ENCODE data around the gene AGRN.

AGRN gene

GRCh38 chr1:1042835-1043234 is 22.9 kb downstream of the AGRN start:
- H3K4me3 ChIP-seq (replicated peaks; ENCODE audit: low read depth, low read length): no peak overlapping the region
- no peak for DNase-seq (ENCODE audit: extremely low read depth, low read depth)
- TF ChIP-seq, protein P1, sequence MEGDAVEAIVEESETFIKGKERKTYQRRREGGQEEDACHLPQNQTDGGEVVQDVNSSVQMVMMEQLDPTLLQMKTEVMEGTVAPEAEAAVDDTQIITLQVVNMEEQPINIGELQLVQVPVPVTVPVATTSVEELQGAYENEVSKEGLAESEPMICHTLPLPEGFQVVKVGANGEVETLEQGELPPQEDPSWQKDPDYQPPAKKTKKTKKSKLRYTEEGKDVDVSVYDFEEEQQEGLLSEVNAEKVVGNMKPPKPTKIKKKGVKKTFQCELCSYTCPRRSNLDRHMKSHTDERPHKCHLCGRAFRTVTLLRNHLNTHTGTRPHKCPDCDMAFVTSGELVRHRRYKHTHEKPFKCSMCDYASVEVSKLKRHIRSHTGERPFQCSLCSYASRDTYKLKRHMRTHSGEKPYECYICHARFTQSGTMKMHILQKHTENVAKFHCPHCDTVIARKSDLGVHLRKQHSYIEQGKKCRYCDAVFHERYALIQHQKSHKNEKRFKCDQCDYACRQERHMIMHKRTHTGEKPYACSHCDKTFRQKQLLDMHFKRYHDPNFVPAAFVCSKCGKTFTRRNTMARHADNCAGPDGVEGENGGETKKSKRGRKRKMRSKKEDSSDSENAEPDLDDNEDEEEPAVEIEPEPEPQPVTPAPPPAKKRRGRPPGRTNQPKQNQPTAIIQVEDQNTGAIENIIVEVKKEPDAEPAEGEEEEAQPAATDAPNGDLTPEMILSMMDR (IDR thresholded peaks at IDR 0.05; ENCODE audit: low read depth, low read length, missing control alignments): no peak

GRCh38 chr1:1043411-1043810 is 23.5 kb downstream of the AGRN start:
- no peak overlapping the region for H3K4me3 ChIP-seq (replicated peaks; ENCODE audit: low read depth, low read length)
- TF ChIP-seq, protein P1 (IDR thresholded peaks at IDR 0.05; ENCODE audit: low read depth, low read length, missing control alignments): no peak
- no peak for DNase-seq (ENCODE audit: extremely low read depth, low read depth)

DNA sequence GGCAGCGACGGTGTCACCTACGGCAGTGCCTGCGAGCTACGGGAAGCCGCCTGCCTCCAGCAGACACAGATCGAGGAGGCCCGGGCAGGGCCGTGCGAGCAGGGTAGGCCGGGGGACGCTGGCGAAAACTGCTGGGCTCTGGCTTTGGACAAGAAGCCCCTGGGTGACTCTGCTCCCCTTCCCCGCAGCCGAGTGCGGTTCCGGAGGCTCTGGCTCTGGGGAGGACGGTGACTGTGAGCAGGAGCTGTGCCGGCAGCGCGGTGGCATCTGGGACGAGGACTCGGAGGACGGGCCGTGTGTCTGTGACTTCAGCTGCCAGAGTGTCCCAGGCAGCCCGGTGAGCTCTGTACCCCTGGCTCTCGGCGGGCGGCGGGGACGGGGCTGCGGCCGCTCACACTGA is 24.0 kb downstream of the AGRN start:
- no peak overlapping the region for H3K4me3 ChIP-seq (replicated peaks; ENCODE audit: low read depth, low read length)
- no peak for DNase-seq (ENCODE audit: extremely low read depth, low read depth)
- TF ChIP-seq, protein P1 (IDR thresholded peaks at IDR 0.05; ENCODE audit: low read depth, low read length, missing control alignments): no peak

- DNase-seq (ENCODE audit: extremely low read depth, low read depth): no peak
- no peak overlapping the region for H3K4me3 ChIP-seq (replicated peaks; ENCODE audit: low read depth, low read length)
- TF ChIP-seq, protein P1 (IDR thresholded peaks at IDR 0.05; ENCODE audit: low read depth, low read length, missing control alignments): no peak
Observed at GRCh38 chr1:1044455-1045078, 24.6 kb downstream of the AGRN start.

- no peak overlapping the region for H3K4me3 ChIP-seq (replicated peaks; ENCODE audit: low read depth, low read length)
- TF ChIP-seq, protein P1 (IDR thresholded peaks at IDR 0.05; ENCODE audit: low read depth, low read length, missing control alignments): no peak
- DNase-seq (ENCODE audit: extremely low read depth, low read depth): no peak
Observed at GRCh38 chr1:1045129-1045528, 25.2 kb downstream of the AGRN start.

DNA sequence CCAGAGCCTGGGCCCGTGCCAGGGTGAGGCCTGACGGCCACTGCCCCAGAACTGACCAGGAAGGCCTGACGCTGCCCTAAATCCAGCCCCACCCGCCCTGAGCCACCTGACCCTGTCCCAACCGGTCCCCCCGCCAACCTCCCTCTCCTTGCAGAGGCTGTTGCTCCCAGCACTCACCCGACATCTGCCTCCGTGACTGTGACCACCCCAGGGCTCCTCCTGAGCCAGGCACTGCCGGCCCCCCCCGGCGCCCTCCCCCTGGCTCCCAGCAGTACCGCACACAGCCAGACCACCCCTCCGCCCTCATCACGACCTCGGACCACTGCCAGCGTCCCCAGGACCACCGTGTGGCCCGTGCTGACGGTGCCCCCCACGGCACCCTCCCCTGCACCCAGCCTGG is 26.3 kb downstream of the AGRN start:
- TF ChIP-seq, protein P1 (IDR thresholded peaks at IDR 0.05; ENCODE audit: low read depth, low read length, missing control alignments): no peak
- DNase-seq (ENCODE audit: extremely low read depth, low read depth): no peak
- no peak overlapping the region for H3K4me3 ChIP-seq (replicated peaks; ENCODE audit: low read depth, low read length)

DNA sequence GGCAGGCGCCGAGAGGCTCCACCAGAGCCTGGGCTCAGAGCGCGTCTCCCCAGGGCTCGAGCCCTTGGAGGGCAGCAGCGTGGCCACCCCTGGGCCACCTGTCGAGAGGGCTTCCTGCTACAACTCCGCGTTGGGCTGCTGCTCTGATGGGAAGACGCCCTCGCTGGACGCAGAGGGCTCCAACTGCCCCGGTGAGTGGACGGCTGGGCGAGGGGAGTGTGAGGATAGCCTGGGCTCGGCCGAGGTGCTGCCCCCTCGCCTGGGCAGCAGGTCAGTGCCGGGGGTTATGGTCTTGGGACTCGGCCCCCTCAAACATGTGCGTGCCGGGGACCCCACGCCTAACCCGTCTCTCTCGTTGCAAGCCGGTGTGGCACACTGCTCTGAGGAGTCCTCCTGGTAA is 26.8 kb downstream of the AGRN start:
- no peak for DNase-seq (ENCODE audit: extremely low read depth, low read depth)
- no peak overlapping the region for H3K4me3 ChIP-seq (replicated peaks; ENCODE audit: low read depth, low read length)
- TF ChIP-seq, protein P1 (IDR thresholded peaks at IDR 0.05; ENCODE audit: low read depth, low read length, missing control alignments): no peak

Measured in HFF-Myc (cell line).